HepG2 (cell line): ENCODE measurements around the gene IWS1. TPM values are rescaled to one million over a fixed set of nuclear protein-coding genes. Genes with fewer than 3 reads are reported as not detected.

Experiments
- AFF4 ChIP-seq: sonication (generic); formaldehyde crosslinking; IDR thresholded peaks from 2 replicates; pipeline ENCODE4 v1.4.0; 2020; ENCODE audit warnings: missing genetic modification reagents
- ATF3 ChIP-seq: sonication (generic); formaldehyde crosslinking; IDR thresholded peaks from 2 replicates; pipeline ENCODE4 v1.4.0; 2020; ENCODE audit warnings: missing genetic modification reagents
- ELF1 ChIP-seq: sonication (generic); formaldehyde crosslinking; IDR thresholded peaks from 2 replicates; pipeline ENCODE4 v1.4.0; 2020; ENCODE audit warnings: missing genetic modification reagents
- HOMEZ ChIP-seq: IDR thresholded peaks from 2 replicates; pipeline ENCODE4 v1.6.1; 2016; ENCODE audit warnings: low read depth
- HOXA9 ChIP-seq: sonication (generic); formaldehyde crosslinking; IDR thresholded peaks from 2 replicates; pipeline ENCODE4 v1.8.1; 2022; ENCODE audit warnings: missing genetic modification reagents, mild to moderate bottlenecking, moderate library complexity, borderline replicate concordance
- IRF9 ChIP-seq: sonication (generic); formaldehyde crosslinking; IDR thresholded peaks from 2 replicates; pipeline ENCODE4 v1.8.0; 2022; ENCODE audit warnings: missing genetic modification reagents, mild to moderate bottlenecking, borderline replicate concordance
- LCORL ChIP-seq, 2 experiments: fragments of 450-650 bp in 1 of 2; sonication (generic) in 1 of 2; formaldehyde crosslinking in 1 of 2; IDR thresholded peaks; 2 replicates each; pipeline versions ENCODE4 v1.5.0 to v1.6.1; 2017 to 2020; ENCODE audit warnings: antibody characterized with exemption in 1 of 2, missing genetic modification reagents in 1 of 2
- MNT ChIP-seq: fragments of 450-650 bp; IDR thresholded peaks from 2 replicates; pipeline ENCODE4 v1.6.1; 2016
- PATZ1 ChIP-seq: sonication (generic); formaldehyde crosslinking; IDR thresholded peaks from 2 replicates; pipeline ENCODE4 v1.4.0; 2020; ENCODE audit warnings: missing genetic modification reagents
- RELA ChIP-seq: sonication (generic); formaldehyde crosslinking; IDR thresholded peaks from 2 replicates; pipeline ENCODE4 v1.4.0; 2020; ENCODE audit warnings: missing genetic modification reagents
- TAF15 ChIP-seq: fragments of 200-400 bp; formaldehyde crosslinking; IDR thresholded peaks from one replicate; pipeline ENCODE4 v1.6.1; 2018; ENCODE audit warnings: mild to moderate bottlenecking, low read depth, low read length; ENCODE audit not compliant: poor library complexity, severe bottlenecking
- TBP ChIP-seq: sonication (generic); formaldehyde crosslinking; IDR thresholded peaks from 2 replicates; pipeline ENCODE4 v1.5.0; 2020; ENCODE audit warnings: missing genetic modification reagents
- TEAD3 ChIP-seq: optimal IDR thresholded peaks from 2 replicates; pipeline ENCODE3; 2016; ENCODE audit warnings: borderline replicate concordance
- ZNF33B ChIP-seq: sonication (generic); formaldehyde crosslinking; IDR thresholded peaks from 2 replicates; pipeline ENCODE4 v1.5.1; 2020; ENCODE audit warnings: mild to moderate bottlenecking, missing genetic modification reagents
- ZNF777 ChIP-seq: sonication (generic); formaldehyde crosslinking; IDR thresholded peaks from 2 replicates; pipeline ENCODE4 v1.4.0; 2020; ENCODE audit warnings: missing genetic modification reagents
- ZNF790 ChIP-seq: sonication (generic); formaldehyde crosslinking; IDR thresholded peaks from 2 replicates; pipeline ENCODE4 v1.8.0; 2022; ENCODE audit warnings: missing genetic modification reagents, mild to moderate bottlenecking, borderline replicate concordance
- ZSCAN21 ChIP-seq: sonication (generic); formaldehyde crosslinking; IDR thresholded peaks from 2 replicates; pipeline ENCODE4 v1.8.0; 2022; ENCODE audit warnings: mild to moderate bottlenecking, missing genetic modification reagents, moderate library complexity, borderline replicate concordance
- polyA plus RNA-seq, 8 experiments: library from polyadenylated mRNA; depleted of rRNA in 3 of 8; stranded (reverse) in 7 of 8; unstranded in 1 of 8; fragments of >200 nt; fragmentation: Illumina TruSeq in 4 of 8; extraction: Trizol in 4 of 8; gene quantifications; 2 replicates each; pipeline versions ENCODE4 v1.2.1 to v1.2.3, GENCODE V29; 2011 to 2016; ENCODE audit warnings: low read depth in 4 of 8, missing spikeins in 1 of 8, mixed read lengths in 1 of 8; ENCODE audit not compliant: insufficient read depth in 1 of 8
- total RNA-seq, 5 experiments: library from RNA; depleted of rRNA; stranded (reverse); fragments of >200 nt; fragmentation: Illumina TruSeq; extraction: Trizol; gene quantifications; 2 replicates each; pipeline ENCODE4 v1.2.3, GENCODE V29; 2016; ENCODE audit warnings: low read depth in 1 of 5

The IWS1 gene
- total and polyA plus RNA-seq, 2 of the 13 experiments (the other 11 are each of a cell fraction or from before 2014, with no cell fraction given) = 28.9 to 62.3 TPM

- TF ChIP-seq HOMEZ (CRISPR knock-in tag) (peak; percentile 14; the same call in 1 of the 2 replicates), IRF9 (CRISPR knock-in tag) (peak; percentile 43; the same call in 1 of the 2 replicates), ZNF777 (CRISPR knock-in tag) (no peak), ELF1 (peak; percentile 86), LCORL (IDR thresholded peaks at IDR 0.05) (no peak), LCORL (CRISPR knock-in tag; IDR thresholded peaks at IDR 0.05) (peak; percentile 52), ZNF790 (peak; percentile 92; the same call in 1 of the 2 replicates), ZNF33B (peak; percentile 88), AFF4 (CRISPR knock-in tag) (no peak), PATZ1 (peak; percentile 95), RELA (peak; percentile 42; the same call in 1 of the 2 replicates), TBP (CRISPR knock-in tag) (no peak), HOXA9 (CRISPR knock-in tag) (no peak), ZSCAN21 (peak; percentile 84), ATF3 (no peak), TAF15 (peak; percentile 32), MNT (no peak), TEAD3 (CRISPR knock-in tag) (peak; percentile 79)
These were observed at the start of gene IWS1 (continued) for GRCh38 chr2:127526132-127527000.
